Hematopoietic multipotent progenitor cell treated with erythropoietin and hydrocortisone succinate and interleukin-3 and kit ligand, for 6 days (in vitro differentiated cells): Measurements from ENCODE around the gene COL3A1.

ENCODE experiments used
- DNase-seq: peaks from one replicate; pipeline ENCODE4 v3.0.0-alpha.2; 2015

Gene COL3A1

DNA sequence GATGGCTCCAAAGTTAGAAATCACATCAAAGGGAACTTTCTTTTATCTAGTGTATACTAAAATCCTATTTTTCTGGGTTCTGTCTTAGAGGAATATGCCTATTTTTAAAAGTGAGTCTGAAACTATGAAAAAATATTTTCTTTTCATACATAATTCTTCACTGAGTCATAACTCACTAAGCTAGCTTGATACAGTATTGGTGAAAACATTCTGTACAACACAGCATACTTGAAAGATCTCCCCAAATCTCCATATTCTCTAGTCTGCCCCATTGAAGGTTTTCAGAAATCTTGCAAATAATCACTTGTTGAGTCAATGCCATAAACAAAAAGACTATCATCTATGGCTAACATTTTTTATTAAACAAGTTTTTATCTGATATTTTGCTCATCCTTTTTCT is 44.5 kb downstream of the COL3A1 start:
- DNase-seq = no peak

- no peak for DNase-seq
Observed at GRCh38 chr2:189020179-189020578, 46.0 kb downstream of the COL3A1 start.

DNA sequence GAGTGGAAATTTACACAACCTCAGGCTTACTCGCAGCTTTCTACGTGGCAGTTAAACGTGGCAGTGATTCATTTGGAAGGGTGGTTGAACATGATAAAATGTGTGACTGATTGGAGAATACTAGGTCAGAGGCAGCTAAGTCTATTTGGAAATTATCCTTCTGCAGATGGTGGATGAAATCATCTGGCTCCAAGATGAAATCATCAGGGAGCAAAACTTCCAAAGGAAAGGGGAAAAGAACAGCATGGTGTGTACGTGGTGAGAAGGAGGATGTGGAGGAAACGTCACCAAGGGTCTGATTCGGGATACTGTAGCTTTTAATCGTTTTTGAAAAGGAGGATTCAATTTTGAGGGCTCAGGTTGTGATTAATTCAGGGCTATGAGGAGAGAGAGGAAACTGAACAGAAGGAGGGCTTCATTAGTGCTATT is 47.9 kb downstream of the COL3A1 start:
- DNase-seq = no peak

GRCh38 chr2:189022492-189022891 is 48.3 kb downstream of the COL3A1 start:
- no peak for DNase-seq

GRCh38 chr2:189024901-189025618 is 50.9 kb downstream of the COL3A1 start:
- DNase-seq = peak; percentile 14

- DNase-seq = no peak
Observed at GRCh38 chr2:189037518-189037917, 63.3 kb downstream of the COL3A1 start.

DNA sequence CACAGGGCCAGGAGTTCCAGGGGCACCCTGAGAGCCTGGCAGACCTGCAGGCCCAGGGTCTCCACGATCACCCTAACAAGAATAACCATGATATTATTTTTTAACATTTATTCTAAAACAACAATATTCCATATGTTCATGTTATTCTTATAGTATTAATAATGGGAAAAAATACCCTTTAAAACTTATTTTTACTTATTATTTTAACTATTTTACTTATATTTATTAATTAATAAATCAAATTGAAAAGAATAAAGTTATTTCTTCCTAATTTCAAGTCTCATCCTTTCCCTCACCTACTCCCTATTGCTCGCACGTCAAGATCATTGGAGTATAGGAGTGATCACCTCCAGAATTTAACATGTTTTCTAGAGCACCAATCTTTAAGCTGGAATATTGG is 71.7 kb downstream of the COL3A1 start:
- no peak for DNase-seq

- DNase-seq = no peak
Observed at GRCh38 chr2:189046320-189046719, 72.1 kb downstream of the COL3A1 start.

DNA sequence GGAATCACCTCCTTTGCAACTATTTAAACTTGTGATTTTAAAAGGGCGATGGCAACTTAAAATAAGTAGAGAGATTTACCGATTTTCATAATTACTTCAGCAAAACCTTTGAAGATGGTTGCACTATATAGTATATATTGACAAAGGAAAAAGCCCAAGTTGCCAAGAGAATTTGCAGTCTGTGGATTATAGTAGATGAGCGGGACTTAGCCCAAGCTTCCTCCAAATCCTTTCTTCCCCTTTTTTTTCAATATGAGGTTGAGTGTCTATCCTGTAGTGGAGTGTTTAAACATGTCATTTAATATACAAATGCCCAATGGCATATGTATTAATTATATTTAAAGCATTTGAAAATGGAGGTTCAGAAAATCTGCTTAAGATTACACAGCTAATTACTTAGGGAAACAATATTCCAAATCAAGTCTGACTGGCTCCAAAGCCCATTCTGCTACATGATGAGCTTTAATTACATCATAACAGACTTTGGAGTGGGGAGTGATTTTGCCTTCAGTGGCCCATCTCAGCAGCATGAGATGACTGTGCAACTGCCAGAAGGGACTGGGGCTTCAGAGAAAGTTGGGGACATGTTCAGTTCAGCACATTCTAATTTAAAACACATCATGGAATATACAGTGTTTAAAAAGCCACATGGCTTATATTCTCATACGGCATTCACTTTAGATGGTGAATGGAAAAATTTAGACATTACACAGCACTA is 73.2 kb downstream of the COL3A1 start:
- no peak for DNase-seq

DNA sequence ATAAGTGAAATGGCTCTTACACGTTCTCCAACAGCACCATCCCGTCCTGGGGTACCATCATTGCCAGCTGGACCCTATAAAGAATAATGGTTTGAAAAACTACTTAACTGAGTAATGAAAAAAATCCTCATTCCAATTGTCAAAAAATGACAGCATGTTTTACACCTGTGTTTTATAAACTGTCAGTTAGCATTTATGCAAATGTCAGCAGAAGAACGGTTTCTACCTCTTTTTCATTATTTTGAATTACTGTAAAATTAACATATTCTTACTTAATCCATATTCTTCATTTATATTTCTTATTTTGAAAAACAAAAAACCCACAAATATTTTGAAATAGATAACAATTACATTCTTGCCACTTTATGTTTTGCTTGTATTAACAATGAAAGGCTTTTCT is 74.0 kb downstream of the COL3A1 start:
- DNase-seq = no peak

GRCh38 chr2:189049709-189050164 is 75.6 kb downstream of the COL3A1 start:
- DNase-seq = no peak

DNA sequence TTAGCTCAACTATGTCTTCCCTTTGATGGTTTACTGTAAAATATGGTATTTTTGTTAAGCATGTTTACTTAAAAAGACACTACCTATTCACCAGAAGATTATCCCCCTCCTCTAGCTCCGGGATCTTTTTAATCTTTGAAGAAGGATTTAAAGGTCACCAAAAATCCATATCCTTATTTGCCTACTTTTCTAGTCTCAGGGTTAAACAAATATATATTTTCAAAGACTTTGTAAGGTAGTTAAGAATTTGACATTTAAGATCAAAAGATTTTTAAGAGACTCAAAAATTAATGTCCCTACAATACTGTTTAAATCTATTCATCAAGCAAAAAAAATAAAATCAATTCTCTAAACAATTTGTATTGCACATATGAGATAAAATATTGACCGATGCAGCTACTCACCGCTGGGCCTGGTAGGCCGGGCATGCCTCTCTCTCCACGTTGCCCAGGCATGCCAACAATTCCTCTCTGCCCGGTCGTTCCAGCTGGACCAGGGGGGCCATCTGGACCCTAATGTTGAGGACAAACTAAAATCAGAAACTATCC is 76.1 kb downstream of the COL3A1 start:
- no peak for DNase-seq

DNA sequence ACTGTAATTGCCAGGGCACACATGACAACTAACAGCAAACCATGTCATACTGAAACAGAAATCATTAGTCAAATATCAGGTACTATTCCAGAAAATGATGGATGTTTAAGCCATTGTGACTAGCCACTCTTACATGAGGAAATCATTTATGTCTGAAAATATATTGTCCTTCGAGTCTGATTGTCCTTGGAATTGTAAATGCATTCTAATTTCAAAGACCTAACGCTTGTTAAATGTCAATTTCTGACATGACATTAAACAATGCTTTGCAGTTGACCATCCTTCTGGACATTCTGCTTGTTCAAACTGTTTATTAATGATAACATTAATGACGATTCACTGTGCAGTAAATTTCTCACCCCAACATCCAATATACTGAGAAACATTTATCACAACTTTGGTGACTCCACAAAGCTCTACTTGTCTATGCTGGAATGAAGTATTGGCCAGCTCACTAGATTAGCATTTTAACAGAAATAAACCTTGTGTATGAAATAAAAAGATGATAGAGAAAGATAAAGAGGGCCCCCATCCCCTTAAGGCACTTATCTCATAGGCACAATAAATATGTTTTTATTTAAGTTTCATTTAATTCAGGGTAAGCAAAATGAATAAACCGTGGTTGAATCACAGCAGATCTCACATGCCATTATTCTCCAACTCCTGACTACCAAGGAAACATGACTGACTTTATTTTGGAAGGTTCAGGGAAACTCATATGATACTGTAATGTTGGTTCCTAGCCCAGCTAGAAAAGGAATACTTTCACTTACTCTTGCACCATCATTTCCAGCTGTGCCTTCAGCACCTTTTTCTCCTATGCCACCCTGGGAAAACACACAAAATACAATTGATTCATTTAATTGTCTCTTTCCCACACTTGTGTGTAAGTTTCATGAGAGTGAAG is 82.3 kb downstream of the COL3A1 start:
- DNase-seq = no peak

GRCh38 chr2:189057316-189057715 is 83.1 kb downstream of the COL3A1 start:
- DNase-seq = no peak

DNA sequence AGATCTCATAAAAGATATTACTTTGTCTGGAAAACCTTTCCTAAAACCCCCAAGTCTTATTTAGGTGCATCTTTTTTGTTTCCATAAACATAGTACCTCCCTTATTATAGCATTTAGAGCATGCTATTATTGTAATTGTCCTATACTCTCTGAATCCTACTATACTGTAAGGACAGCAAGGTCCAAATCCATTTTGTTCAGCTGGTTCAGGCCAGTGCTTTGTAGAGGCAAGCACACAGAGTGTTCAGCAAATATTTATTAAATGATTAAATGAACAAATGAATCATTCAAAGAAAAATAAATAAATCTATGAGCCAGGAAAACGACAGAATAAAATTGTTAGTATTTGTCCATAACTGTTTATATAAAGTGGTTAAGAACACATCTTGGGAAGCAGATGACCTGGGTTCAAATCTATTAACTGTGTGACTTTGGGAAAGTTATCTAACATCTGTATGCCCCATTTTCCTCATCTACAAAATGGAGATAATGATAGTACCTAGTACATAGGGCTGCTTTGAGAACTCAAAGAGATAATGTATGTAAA is 86.0 kb downstream of the COL3A1 start:
- DNase-seq = no peak
